ENCODE measurements around the gene JPT1.
"Not testable (repeated sequence)": the region's sequence is repeated elsewhere in the genome, so short reads cannot be mapped to it uniquely, and the experiment has no call there.

Gene JPT1

GRCh38 chr17:75174996-75175395 lies 20.7 kb upstream of the JPT1 start:
- no peak for TF ChIP-seq CTCF (IDR thresholded peaks at IDR 0.05; ENCODE audit: control insufficient read depth, extremely low read depth, insufficient read depth)
- DNase-seq (ENCODE audit: low read depth): no peak
- H3K4me3 ChIP-seq (ENCODE audit: low read depth, low read length): no peak overlapping the region

- no peak overlapping the region for H3K4me3 ChIP-seq (ENCODE audit: low read depth, low read length)
- TF ChIP-seq CTCF (IDR thresholded peaks at IDR 0.05; ENCODE audit: control insufficient read depth, extremely low read depth, insufficient read depth): no peak
- DNase-seq (ENCODE audit: low read depth): no peak
These were observed 19.2 kb upstream of the JPT1 start for GRCh38 chr17:75173526-75173925.

- DNase-seq (ENCODE audit: low read depth): no peak
- no peak for TF ChIP-seq CTCF (IDR thresholded peaks at IDR 0.05; ENCODE audit: control insufficient read depth, extremely low read depth, insufficient read depth)
- H3K4me3 ChIP-seq (ENCODE audit: low read depth, low read length): no peak overlapping the region
These were observed 14.7 kb upstream of the JPT1 start for GRCh38 chr17:75168998-75169397.

GRCh38 chr17:75164606-75165005 lies 10.3 kb upstream of the JPT1 start:
- H3K4me3 ChIP-seq (ENCODE audit: low read depth, low read length); DNase-seq (ENCODE audit: low read depth): not testable (repeated sequence)

- no peak overlapping the region for H3K4me3 ChIP-seq (ENCODE audit: low read depth, low read length)
- DNase-seq (ENCODE audit: low read depth): no peak
- no peak for TF ChIP-seq CTCF (IDR thresholded peaks at IDR 0.05; ENCODE audit: control insufficient read depth, extremely low read depth, insufficient read depth)
These were observed 8.8 kb upstream of the JPT1 start for GRCh38 chr17:75163074-75163473.

GRCh38 chr17:75160211-75160610 lies 5.9 kb upstream of the JPT1 start:
- DNase-seq (ENCODE audit: low read depth): no peak
- no peak for TF ChIP-seq CTCF (IDR thresholded peaks at IDR 0.05; ENCODE audit: control insufficient read depth, extremely low read depth, insufficient read depth)
- no peak overlapping the region for H3K4me3 ChIP-seq (ENCODE audit: low read depth, low read length)

- DNase-seq (ENCODE audit: low read depth): no peak
- no peak for TF ChIP-seq CTCF (IDR thresholded peaks at IDR 0.05; ENCODE audit: control insufficient read depth, extremely low read depth, insufficient read depth)
- no peak overlapping the region for H3K4me3 ChIP-seq (ENCODE audit: low read depth, low read length)
These were observed 5.1 kb upstream of the JPT1 start for GRCh38 chr17:75159196-75160031.

GRCh38 chr17:75158480-75158879 lies 4.2 kb upstream of the JPT1 start:
- not testable (repeated sequence) for DNase-seq (ENCODE audit: low read depth); H3K4me3 ChIP-seq (ENCODE audit: low read depth, low read length)
